ENCODE measurements around the gene HDLBP. TPM values are rescaled to one million over a fixed set of nuclear protein-coding genes. Genes with fewer than 3 reads are reported as not detected.

HDLBP gene
- total RNA-seq, 6 experiments from 2014 or later = 991 to 1,153 (median 1,104) TPM

- Mint-ChIP-seq H3K27ac (no peak overlapping the region), H3K4me3 (no peak overlapping the region; the same call in 1 of the 2 replicates), H3K27me3 (ENCODE audit: insufficient read depth) (peaks cover 48% of the 10 kb centered on the region), H3K4me1 (ENCODE audit: low read depth) (peaks cover 42% of the 10 kb centered on the region), H3K36me3 (ENCODE audit: low read depth) (peaks cover 19% of the 10 kb centered on the region), H3K9me3 (peaks cover 14% of the 10 kb centered on the region)
- DNase-seq = no peak
- TF ChIP-seq CTCF (IDR thresholded peaks at IDR 0.05) = no peak
Measured at GRCh38 chr2:241225983-241226382, 89.5 kb downstream of the HDLBP start.

DNA sequence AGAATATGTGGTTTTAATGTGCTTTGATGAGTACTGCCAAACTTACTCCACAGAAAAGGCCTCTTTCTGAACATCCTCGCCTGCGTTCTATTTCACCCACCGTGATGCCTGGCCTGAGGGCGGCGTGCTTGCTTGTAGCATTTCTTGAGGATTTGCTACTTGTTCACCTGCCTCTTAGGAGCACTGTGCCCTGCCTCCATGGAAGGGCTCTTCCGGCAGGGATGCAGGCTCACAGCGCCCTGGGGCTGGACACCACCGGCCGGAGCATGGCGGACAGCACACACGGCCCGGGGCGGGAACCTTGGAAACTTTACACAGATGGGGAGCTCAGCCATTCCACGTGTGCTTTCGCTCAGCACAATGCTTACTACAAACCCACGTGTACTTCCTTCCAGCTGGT, 89.9 kb downstream of the HDLBP start:
- Mint-ChIP-seq H3K9me3 (peaks cover 14% of the 10 kb centered on the region), H3K36me3 (ENCODE audit: low read depth) (peaks cover 19% of the 10 kb centered on the region), H3K4me1 (ENCODE audit: low read depth) (peaks cover 42% of the 10 kb centered on the region), H3K27me3 (ENCODE audit: insufficient read depth) (peaks cover 46% of the 10 kb centered on the region), H3K27ac (0 out of 2 replicates have a peak overlapping the region, but pooled peaks have one; percentile 73), H3K4me3 (no peak overlapping the region; the same call in 1 of the 2 replicates)
- no peak for TF ChIP-seq CTCF (IDR thresholded peaks at IDR 0.05)
- no peak for DNase-seq

DNA sequence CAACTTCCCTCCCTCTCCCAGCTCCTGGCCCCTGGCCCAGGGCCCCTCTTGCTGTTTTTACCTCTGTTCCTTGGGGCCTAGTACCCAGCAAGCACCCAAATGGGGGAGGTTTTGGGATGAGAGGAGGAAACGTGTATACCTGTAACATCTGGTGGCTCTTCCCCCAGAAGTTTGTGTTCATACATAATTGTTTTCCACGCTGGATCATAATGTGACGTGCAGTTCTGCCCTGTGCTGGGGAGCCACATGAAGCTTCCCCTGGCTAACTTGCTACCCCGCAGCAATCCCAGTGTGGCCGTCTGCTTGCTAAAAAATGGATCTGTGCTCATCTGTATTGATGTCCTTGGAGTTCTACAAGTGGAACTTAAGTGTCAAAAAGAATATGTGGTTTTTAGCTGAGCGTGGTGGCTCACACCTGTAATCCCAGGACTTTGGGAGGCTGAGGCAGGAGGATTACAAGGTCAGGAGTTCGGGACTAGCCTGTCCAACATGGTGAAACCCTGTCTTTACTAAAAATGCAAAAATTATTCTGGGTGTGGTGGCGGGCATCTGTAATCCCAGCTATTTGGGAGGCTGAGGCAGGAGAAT, 90.5 kb downstream of the HDLBP start:
- Mint-ChIP-seq H3K4me1 (ENCODE audit: low read depth) (peaks cover 44% of the 10 kb centered on the region), H3K27me3 (ENCODE audit: insufficient read depth) (peaks cover 44% of the 10 kb centered on the region), H3K36me3 (ENCODE audit: low read depth) (peaks cover 19% of the 10 kb centered on the region), H3K27ac (peak overlapping the region; percentile 73), H3K9me3 (peaks cover 14% of the 10 kb centered on the region), H3K4me3 (peak overlapping the region; percentile 69)
- TF ChIP-seq CTCF (IDR thresholded peaks at IDR 0.05) = no peak
- no peak for DNase-seq

- H3K4me3 Mint-ChIP-seq = peak overlapping the region; percentile 69
- H3K4me1 Mint-ChIP-seq (ENCODE audit: low read depth) = peaks cover 51% of the 10 kb centered on the region
- peak overlapping the region; percentile 73 for H3K27ac Mint-ChIP-seq
- peaks cover 14% of the 10 kb centered on the region for H3K9me3 Mint-ChIP-seq
- peak; percentile 71 for DNase-seq
- H3K27me3 Mint-ChIP-seq (ENCODE audit: insufficient read depth) = peaks cover 44% of the 10 kb centered on the region
- peaks cover 17% of the 10 kb centered on the region for H3K36me3 Mint-ChIP-seq (ENCODE audit: low read depth)
- peak; percentile 19; the same call in 1 of the 2 replicates for TF ChIP-seq CTCF (IDR thresholded peaks at IDR 0.05)
Measured at GRCh38 chr2:241224018-241224850, 91.2 kb downstream of the HDLBP start.

DNA sequence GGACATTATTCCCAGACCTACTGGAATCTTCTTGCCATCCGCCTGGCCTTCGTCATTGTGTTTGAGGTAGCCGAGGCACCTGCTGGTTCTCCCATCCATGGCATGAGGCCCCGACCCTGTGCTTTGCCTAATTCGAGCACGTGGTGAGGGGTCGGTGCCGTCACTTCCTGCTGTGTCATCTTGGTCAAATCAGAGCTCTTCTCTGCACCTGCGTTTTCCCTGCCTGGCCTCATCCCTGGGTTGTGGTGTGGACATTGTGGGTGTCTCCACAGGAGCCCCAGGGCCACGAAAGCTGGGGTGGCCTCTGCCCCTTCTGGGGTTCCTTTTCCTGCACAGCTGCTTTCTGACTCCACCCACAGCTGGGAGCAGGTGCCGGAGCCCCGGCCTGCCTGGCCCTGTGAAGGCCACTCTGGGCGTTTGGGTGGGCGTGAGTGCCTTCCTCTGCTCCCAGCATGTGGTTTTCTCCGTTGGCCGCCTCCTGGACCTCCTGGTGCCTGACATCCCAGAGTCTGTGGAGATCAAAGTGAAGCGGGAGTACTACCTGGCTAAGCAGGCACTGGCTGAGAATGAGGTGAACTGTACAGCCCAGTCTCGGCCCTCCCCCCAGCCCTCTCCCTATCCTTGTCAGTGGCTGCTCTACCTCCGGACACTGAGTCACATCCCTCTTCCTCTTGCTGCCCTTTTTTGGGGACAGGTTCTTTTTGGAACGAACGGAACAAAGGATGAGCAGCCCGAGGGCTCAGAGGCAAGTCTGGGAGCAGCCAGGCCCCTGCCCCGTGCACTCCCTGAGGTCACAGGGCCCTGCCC, 92.1 kb downstream of the HDLBP start:
- Mint-ChIP-seq H3K4me1 (ENCODE audit: low read depth) (peaks cover 60% of the 10 kb centered on the region), H3K27me3 (ENCODE audit: insufficient read depth) (peaks cover 41% of the 10 kb centered on the region), H3K27ac (peak overlapping the region; percentile 73), H3K36me3 (ENCODE audit: low read depth) (peaks cover 13% of the 10 kb centered on the region; the same call in 1 of the 2 replicates), H3K4me3 (peak overlapping the region; percentile 22; the same call in 1 of the 2 replicates), H3K9me3 (peaks cover 14% of the 10 kb centered on the region)
- peak; percentile 30 for DNase-seq
- no peak for TF ChIP-seq CTCF (IDR thresholded peaks at IDR 0.05)

Data from HFFc6 (cell line).